ENCODE data around the gene WFIKKN2. TPM values are rescaled to one million over a fixed set of nuclear protein-coding genes. Genes with fewer than 3 reads are reported as not detected.
A peak's percentile ranks its signal among the peaks of the same experiment; 100 is the strongest.

The WFIKKN2 gene
- total and polyA plus RNA-seq, 2 of the 13 experiments (the other 11 are each of a cell fraction or from before 2014, with no cell fraction given), result not detected

DNA sequence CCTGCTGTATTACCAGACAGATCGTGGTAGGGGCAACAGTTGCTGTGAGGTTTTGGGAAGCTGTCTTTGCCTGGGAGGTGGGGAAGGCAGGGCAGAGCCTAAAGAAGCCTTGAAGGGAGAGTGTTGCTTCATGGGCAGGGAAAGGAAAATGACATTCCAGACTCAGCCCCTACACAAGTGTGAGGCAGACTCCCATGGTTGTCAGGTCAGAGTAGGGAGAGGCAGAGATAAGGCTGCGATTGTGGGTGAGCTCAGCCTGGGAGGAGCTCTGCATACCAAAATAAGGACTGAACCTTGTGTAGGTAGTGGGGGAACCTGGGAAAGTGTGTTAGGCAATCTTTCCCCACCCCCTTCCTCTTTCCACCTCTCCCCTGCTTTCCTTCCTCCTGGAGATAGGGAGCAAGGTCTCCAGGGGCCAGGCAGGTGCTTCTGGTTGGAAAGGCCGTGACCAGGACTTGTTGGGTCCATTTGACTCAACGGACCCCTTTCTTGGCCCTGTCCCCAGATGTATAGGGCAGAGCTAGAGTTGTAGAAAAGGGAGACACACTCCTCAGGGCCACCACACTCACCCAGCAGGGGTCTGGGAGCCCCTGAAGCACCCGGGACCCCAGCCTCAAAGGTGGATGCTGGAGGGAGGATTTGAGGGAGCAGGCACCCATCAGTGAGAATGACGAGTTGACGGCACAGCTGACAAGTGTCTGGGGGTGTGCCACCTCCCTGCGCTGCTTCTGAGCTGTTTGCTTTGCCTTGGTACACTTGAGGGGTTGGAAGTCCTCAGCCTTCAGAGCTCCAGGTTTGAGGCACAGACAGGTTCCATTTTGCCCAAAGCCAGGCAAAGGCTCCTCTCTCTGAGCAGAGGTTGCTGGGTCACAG, 49.3 kb downstream of the WFIKKN2 start (continued):
- TF ChIP-seq ZNF10 (CRISPR knock-in tag; IDR thresholded peaks at IDR 0.05; ENCODE audit: borderline replicate concordance, low read depth), result no peak
- TF ChIP-seq, protein P1, sequence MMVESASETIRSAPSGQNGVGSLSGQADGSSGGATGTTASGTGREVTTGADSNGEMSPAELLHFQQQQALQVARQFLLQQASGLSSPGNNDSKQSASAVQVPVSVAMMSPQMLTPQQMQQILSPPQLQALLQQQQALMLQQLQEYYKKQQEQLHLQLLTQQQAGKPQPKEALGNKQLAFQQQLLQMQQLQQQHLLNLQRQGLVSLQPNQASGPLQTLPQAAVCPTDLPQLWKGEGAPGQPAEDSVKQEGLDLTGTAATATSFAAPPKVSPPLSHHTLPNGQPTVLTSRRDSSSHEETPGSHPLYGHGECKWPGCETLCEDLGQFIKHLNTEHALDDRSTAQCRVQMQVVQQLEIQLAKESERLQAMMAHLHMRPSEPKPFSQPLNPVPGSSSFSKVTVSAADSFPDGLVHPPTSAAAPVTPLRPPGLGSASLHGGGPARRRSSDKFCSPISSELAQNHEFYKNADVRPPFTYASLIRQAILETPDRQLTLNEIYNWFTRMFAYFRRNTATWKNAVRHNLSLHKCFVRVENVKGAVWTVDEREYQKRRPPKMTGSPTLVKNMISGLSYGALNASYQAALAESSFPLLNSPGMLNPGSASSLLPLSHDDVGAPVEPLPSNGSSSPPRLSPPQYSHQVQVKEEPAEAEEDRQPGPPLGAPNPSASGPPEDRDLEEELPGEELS (CRISPR knock-in tag; IDR thresholded peaks at IDR 0.05), result peak; percentile 87
- TF ChIP-seq, protein P2, sequence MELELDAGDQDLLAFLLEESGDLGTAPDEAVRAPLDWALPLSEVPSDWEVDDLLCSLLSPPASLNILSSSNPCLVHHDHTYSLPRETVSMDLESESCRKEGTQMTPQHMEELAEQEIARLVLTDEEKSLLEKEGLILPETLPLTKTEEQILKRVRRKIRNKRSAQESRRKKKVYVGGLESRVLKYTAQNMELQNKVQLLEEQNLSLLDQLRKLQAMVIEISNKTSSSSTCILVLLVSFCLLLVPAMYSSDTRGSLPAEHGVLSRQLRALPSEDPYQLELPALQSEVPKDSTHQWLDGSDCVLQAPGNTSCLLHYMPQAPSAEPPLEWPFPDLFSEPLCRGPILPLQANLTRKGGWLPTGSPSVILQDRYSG (CRISPR knock-in tag; IDR thresholded peaks at IDR 0.05), result no peak
- TF ChIP-seq, protein P3, sequence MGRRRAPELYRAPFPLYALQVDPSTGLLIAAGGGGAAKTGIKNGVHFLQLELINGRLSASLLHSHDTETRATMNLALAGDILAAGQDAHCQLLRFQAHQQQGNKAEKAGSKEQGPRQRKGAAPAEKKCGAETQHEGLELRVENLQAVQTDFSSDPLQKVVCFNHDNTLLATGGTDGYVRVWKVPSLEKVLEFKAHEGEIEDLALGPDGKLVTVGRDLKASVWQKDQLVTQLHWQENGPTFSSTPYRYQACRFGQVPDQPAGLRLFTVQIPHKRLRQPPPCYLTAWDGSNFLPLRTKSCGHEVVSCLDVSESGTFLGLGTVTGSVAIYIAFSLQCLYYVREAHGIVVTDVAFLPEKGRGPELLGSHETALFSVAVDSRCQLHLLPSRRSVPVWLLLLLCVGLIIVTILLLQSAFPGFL (CRISPR knock-in tag; IDR thresholded peaks at IDR 0.05), result no peak
- no peak for TF ChIP-seq SNAI1 (CRISPR knock-in tag; IDR thresholded peaks at IDR 0.05; ENCODE audit: borderline replicate concordance)
- no peak for TF ChIP-seq FOXM1 (CRISPR knock-in tag; IDR thresholded peaks at IDR 0.05)
- no peak for TF ChIP-seq SOX13 (IDR thresholded peaks at IDR 0.05)
- peak in 1 of 2 experiments; percentile 79; a peak in 2 of 4 replicates for TF ChIP-seq SOX13 (CRISPR knock-in tag; conservative IDR thresholded peaks at IDR 0.05 in 1 of 2, IDR thresholded peaks at IDR 0.05 in 1 of 2)
- no peak for TF ChIP-seq SRSF9 (IDR thresholded peaks at IDR 0.05; ENCODE audit: borderline replicate concordance, insufficient read depth, low read depth, low read length, poor library complexity, severe bottlenecking)
- TF ChIP-seq XRCC5 (optimal IDR thresholded peaks at IDR 0.05; ENCODE audit: low read length), result no peak
- no peak; the same call in 1 of the 2 replicates for TF ChIP-seq NFYC (CRISPR knock-in tag; IDR thresholded peaks at IDR 0.05)
- TF ChIP-seq, protein P4, sequence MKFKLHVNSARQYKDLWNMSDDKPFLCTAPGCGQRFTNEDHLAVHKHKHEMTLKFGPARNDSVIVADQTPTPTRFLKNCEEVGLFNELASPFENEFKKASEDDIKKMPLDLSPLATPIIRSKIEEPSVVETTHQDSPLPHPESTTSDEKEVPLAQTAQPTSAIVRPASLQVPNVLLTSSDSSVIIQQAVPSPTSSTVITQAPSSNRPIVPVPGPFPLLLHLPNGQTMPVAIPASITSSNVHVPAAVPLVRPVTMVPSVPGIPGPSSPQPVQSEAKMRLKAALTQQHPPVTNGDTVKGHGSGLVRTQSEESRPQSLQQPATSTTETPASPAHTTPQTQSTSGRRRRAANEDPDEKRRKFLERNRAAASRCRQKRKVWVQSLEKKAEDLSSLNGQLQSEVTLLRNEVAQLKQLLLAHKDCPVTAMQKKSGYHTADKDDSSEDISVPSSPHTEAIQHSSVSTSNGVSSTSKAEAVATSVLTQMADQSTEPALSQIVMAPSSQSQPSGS (CRISPR knock-in tag; IDR thresholded peaks at IDR 0.05), result peak; percentile 86
- TF ChIP-seq GLI4 (CRISPR knock-in tag; IDR thresholded peaks at IDR 0.05; ENCODE audit: borderline replicate concordance), result no peak
- no peak for TF ChIP-seq ADNP (CRISPR knock-in tag; IDR thresholded peaks at IDR 0.05)
- TF ChIP-seq RBM22 (optimal IDR thresholded peaks at IDR 0.05; ENCODE audit: low read length), result no peak
- TF ChIP-seq SYNCRIP (IDR thresholded peaks at IDR 0.05; ENCODE audit: insufficient read depth, low read depth, low read length), result no peak
- no peak for TF ChIP-seq SRSF1 (optimal IDR thresholded peaks at IDR 0.05; ENCODE audit: low read depth, low read length)
- TF ChIP-seq ZNF234 (CRISPR knock-in tag; conservative IDR thresholded peaks at IDR 0.05), result no peak
- TF ChIP-seq XBP1 (CRISPR knock-in tag; IDR thresholded peaks at IDR 0.05), result no peak
- TF ChIP-seq, protein P5, sequence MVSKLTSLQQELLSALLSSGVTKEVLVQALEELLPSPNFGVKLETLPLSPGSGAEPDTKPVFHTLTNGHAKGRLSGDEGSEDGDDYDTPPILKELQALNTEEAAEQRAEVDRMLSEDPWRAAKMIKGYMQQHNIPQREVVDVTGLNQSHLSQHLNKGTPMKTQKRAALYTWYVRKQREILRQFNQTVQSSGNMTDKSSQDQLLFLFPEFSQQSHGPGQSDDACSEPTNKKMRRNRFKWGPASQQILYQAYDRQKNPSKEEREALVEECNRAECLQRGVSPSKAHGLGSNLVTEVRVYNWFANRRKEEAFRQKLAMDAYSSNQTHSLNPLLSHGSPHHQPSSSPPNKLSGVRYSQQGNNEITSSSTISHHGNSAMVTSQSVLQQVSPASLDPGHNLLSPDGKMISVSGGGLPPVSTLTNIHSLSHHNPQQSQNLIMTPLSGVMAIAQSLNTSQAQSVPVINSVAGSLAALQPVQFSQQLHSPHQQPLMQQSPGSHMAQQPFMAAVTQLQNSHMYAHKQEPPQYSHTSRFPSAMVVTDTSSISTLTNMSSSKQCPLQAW (CRISPR knock-in tag; IDR thresholded peaks at IDR 0.05), result no peak
